Measurements from ENCODE around the gene DEUP1.

DNA sequence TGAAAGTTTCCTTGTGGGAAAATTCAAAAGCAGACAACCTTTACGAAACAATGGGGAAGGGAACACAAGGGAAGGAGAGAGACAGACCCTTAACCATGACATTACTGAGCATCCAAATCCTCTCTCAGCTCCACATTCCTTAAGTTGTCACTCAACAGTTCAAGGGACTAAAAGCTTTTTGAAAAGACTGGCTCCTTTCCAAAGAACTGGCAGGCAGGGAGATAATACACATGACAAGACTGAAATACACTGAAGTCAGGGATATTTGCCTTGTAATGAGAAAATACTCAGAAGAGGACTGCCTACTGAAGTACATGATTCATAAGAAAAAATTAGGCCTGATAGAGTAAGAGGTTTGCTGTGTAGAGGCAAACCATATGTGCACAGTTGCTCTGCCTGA lies 143.6 kb downstream of the DEUP1 start:
- TF ChIP-seq GABPA (IDR thresholded peaks at IDR 0.05; ENCODE audit: low read depth) (no peak), RFX5 (IDR thresholded peaks at IDR 0.05; ENCODE audit: low read length) (no peak), TAF1 (IDR thresholded peaks at IDR 0.05; ENCODE audit: borderline replicate concordance, low read depth, low read length) (no peak), SMC3 (IDR thresholded peaks at IDR 0.05; ENCODE audit: low read depth, low read length) (no peak), FOXJ3 (CRISPR knock-in tag; IDR thresholded peaks at IDR 0.05) (no peak), RAD21 (IDR thresholded peaks at IDR 0.05; ENCODE audit: low read length) (no peak), EZH2phosphoT487 (IDR thresholded peaks at IDR 0.05; ENCODE audit: borderline replicate concordance, low read depth) (no peak), YY1 (IDR thresholded peaks at IDR 0.05; ENCODE audit: low read depth) (no peak)
- TF ChIP-seq, protein P1, sequence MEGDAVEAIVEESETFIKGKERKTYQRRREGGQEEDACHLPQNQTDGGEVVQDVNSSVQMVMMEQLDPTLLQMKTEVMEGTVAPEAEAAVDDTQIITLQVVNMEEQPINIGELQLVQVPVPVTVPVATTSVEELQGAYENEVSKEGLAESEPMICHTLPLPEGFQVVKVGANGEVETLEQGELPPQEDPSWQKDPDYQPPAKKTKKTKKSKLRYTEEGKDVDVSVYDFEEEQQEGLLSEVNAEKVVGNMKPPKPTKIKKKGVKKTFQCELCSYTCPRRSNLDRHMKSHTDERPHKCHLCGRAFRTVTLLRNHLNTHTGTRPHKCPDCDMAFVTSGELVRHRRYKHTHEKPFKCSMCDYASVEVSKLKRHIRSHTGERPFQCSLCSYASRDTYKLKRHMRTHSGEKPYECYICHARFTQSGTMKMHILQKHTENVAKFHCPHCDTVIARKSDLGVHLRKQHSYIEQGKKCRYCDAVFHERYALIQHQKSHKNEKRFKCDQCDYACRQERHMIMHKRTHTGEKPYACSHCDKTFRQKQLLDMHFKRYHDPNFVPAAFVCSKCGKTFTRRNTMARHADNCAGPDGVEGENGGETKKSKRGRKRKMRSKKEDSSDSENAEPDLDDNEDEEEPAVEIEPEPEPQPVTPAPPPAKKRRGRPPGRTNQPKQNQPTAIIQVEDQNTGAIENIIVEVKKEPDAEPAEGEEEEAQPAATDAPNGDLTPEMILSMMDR (IDR thresholded peaks at IDR 0.05) = no peak
- TF ChIP-seq, protein P2, sequence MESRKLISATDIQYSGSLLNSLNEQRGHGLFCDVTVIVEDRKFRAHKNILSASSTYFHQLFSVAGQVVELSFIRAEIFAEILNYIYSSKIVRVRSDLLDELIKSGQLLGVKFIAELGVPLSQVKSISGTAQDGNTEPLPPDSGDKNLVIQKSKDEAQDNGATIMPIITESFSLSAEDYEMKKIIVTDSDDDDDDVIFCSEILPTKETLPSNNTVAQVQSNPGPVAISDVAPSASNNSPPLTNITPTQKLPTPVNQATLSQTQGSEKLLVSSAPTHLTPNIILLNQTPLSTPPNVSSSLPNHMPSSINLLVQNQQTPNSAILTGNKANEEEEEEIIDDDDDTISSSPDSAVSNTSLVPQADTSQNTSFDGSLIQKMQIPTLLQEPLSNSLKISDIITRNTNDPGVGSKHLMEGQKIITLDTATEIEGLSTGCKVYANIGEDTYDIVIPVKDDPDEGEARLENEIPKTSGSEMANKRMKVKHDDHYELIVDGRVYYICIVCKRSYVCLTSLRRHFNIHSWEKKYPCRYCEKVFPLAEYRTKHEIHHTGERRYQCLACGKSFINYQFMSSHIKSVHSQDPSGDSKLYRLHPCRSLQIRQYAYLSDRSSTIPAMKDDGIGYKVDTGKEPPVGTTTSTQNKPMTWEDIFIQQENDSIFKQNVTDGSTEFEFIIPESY (IDR thresholded peaks at IDR 0.05; ENCODE audit: borderline replicate concordance, low read depth) = no peak
- TF ChIP-seq, protein P3, sequence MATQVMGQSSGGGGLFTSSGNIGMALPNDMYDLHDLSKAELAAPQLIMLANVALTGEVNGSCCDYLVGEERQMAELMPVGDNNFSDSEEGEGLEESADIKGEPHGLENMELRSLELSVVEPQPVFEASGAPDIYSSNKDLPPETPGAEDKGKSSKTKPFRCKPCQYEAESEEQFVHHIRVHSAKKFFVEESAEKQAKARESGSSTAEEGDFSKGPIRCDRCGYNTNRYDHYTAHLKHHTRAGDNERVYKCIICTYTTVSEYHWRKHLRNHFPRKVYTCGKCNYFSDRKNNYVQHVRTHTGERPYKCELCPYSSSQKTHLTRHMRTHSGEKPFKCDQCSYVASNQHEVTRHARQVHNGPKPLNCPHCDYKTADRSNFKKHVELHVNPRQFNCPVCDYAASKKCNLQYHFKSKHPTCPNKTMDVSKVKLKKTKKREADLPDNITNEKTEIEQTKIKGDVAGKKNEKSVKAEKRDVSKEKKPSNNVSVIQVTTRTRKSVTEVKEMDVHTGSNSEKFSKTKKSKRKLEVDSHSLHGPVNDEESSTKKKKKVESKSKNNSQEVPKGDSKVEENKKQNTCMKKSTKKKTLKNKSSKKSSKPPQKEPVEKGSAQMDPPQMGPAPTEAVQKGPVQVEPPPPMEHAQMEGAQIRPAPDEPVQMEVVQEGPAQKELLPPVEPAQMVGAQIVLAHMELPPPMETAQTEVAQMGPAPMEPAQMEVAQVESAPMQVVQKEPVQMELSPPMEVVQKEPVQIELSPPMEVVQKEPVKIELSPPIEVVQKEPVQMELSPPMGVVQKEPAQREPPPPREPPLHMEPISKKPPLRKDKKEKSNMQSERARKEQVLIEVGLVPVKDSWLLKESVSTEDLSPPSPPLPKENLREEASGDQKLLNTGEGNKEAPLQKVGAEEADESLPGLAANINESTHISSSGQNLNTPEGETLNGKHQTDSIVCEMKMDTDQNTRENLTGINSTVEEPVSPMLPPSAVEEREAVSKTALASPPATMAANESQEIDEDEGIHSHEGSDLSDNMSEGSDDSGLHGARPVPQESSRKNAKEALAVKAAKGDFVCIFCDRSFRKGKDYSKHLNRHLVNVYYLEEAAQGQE (IDR thresholded peaks at IDR 0.05; ENCODE audit: low read depth, low read length) = no peak
